Pancreas (tissue), 10 donors: ENCODE data around the gene POLD1. TPM values are rescaled to one million over a fixed set of nuclear protein-coding genes. Genes with fewer than 3 reads are reported as not detected.

Experiments
- ATAC-seq, 4 donors: fragments of 200-7000 bp; cut with Tn5 transposase; one replicate each; pipeline versions ENCODE4 v1.8.0 to v1.9.1; 2020; ENCODE audit warnings: mild to moderate bottlenecking in 4 of 4, moderate library complexity in 4 of 4
- DNase-seq, 6 donors: peaks; one replicate each; pipeline ENCODE4 v3.0.0-alpha.2; 2020
- FAIRE-seq: peaks from 2 replicates; lab custom pipeline; 2012; peaks lifted over from hg19 to GRCh38; lab: Jason Lieb, UNC
- H3K27ac ChIP-seq, 4 donors: fragments of 200-600 bp; sonication (generic); 1 replicate in 3 of 4; 2 replicates in 1 of 4; pipeline versions ENCODE4 v1.5.0 to v1.8.0; 2020
- H3K27me3 ChIP-seq, 4 donors: fragments of 200-600 bp; one replicate each; pipeline ENCODE4 v1.8.0; 2021
- H3K36me3 ChIP-seq, 3 donors: fragments of 200-600 bp; sonication (generic) in 1 of 3; one replicate each; pipeline versions ENCODE4 v1.5.0 to v1.8.0; 2020 to 2021
- H3K4me1 ChIP-seq, 3 donors: fragments of 200-600 bp; one replicate each; pipeline ENCODE4 v1.8.0; 2021
- H3K4me3 ChIP-seq, 4 donors: fragments of 200-600 bp; sonication (generic) in 2 of 4; one replicate each; pipeline versions ENCODE4 v1.5.0 to v1.8.0; 2020 to 2021
- H3K9me3 ChIP-seq, 4 donors: fragments of 200-600 bp; one replicate each; pipeline ENCODE4 v1.8.0; 2021
- WGBS, 2 donors: extraction: QIAGEN DNeasy Blood & Tissue Kit; methylation state at CpG; one replicate each; pipeline ENCODE4 v1.1.7; 2013; 5-methylcytosine and 5-hydroxymethylcytosine counted together
- intact Hi-C, 3 donors: fragments of 100-400 bp; cut with DNase I; formaldehyde crosslinking; loops; one replicate each; pipeline versions ENCODE4 v1.11.1 to v1.14.2; 2022
- polyA plus RNA-seq, 2 donors: library from polyadenylated mRNA; stranded (reverse); fragments of 200-250 nt; gene quantifications; one replicate each; pipeline ENCODE4 v1.2.3, GENCODE V29; 2013
- total RNA-seq, 6 donors: library from RNA; stranded (reverse); fragmentation: NEBNext Ultra II Directional in 4 of 6; extraction: Animal tissue kit (Norgen Biotek cat#: 25700) in 4 of 6; gene quantifications; one replicate each; pipeline versions ENCODE4 v1.2.1 to v1.2.4, GENCODE V29; 2021 to 2023
- TF ChIP-seq, protein P1 (sequence below), 4 donors: fragments of 200-600 bp; sonication (generic) in 3 of 4; IDR thresholded peaks; one replicate each; pipeline versions ENCODE4 v1.5.0 to v1.8.0; 2021; ENCODE audit warnings: antibody characterized with exemption in 4 of 4
- donor health status: healthy with polysubstance abuse.
- donor health status: DM: no; HTN: no; CAD: no; lungs with moderate emphysema.
- donor health status: DM: no; HTN: no; CAD: no.
- donor health status: control.
- donor health status: control.
- donor health status: Bipolar disorder and iron deficiency.
- donor health status: DM: yes; HTN: yes; CAD: no.
- donor health status: DM: no; HTN: no; CAD: no.
- donor health status: DM: no; HTN: no; CAD: no.
- donor health status: DM: yes; HTN: yes; CAD: no.

Gene POLD1
- total and polyA plus RNA-seq, 8 donors: 9.5 to 45.5 (median 13.7) TPM

DNA sequence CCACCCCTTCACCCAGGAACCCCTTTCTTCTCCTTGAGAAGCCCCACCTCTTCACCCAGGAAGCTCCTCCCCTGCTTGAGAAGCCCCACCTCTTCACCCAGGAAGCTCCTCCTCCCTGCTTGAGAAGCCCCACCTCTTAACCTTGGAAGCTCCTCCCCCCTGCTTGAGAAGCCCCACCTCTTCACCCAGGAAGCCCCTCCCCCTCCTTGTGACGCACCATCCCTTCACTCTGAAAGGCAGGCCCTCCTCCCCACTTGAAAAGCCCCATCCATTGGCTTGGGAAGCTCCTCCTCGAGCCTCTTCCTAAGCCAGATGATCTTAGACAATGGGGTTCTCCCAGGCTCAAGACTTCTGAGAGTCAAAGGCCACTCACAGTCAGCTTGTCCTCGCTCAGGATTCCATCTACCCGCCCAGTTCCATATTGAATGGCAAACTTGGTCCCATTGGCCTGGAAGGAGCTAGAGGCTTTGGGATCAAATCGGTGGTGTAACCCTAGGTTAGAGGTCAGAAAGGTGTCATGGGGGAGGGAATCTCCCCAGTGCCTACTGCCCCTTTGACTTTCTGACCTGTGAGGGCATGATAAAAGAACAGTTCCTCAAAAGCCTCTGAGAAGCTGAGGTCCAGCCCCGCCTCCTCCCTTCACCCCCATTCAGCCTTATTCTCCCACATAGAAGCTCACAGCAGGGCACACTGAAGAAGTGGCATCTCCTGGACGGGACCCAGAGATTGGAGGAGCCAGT lies 22.7 kb upstream of the POLD1 start:
- ATAC-seq: no peak
- WGBS, 2 donors: 92 to 95% methylated on average over 6 to 7 of the region's 7 CpGs
- intact Hi-C loops: loop anchor here in 1 of 3 donors (5.0 kb wide), 1 partner anchor 101 kb away; no protein-coding TSS in a partner anchor
- H3K27ac ChIP-seq: no peak overlapping the region
- DNase-seq: no peak
- H3K4me3 ChIP-seq: no peak overlapping the region
- no peaks in the 10 kb centered on the region for H3K36me3 ChIP-seq
- TF ChIP-seq, protein P1, sequence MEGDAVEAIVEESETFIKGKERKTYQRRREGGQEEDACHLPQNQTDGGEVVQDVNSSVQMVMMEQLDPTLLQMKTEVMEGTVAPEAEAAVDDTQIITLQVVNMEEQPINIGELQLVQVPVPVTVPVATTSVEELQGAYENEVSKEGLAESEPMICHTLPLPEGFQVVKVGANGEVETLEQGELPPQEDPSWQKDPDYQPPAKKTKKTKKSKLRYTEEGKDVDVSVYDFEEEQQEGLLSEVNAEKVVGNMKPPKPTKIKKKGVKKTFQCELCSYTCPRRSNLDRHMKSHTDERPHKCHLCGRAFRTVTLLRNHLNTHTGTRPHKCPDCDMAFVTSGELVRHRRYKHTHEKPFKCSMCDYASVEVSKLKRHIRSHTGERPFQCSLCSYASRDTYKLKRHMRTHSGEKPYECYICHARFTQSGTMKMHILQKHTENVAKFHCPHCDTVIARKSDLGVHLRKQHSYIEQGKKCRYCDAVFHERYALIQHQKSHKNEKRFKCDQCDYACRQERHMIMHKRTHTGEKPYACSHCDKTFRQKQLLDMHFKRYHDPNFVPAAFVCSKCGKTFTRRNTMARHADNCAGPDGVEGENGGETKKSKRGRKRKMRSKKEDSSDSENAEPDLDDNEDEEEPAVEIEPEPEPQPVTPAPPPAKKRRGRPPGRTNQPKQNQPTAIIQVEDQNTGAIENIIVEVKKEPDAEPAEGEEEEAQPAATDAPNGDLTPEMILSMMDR (IDR thresholded peaks at IDR 0.05): no peak
- H3K27me3 ChIP-seq: no peaks in the 10 kb centered on the region
- H3K4me1 ChIP-seq: no peaks in the 10 kb centered on the region
- no peaks in the 10 kb centered on the region for H3K9me3 ChIP-seq
- no peak for FAIRE-seq

DNA sequence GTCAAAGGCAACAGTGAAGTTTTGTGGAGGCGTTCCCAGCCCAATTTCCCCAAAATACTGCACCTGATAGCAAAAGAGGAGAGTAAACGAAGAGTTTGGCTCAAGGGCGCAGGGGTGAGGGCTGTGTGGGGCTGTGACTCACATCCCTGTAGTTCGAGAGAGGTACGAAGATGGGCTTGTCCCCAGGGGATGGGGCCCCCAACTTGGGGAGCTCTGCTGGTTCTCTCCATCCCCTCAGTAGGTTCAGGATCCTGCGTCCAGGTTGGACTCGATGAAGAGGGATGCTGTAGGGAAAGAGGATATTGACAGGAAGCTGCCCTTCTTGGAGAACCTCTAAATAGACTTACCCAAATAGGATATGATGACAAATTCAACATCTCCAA lies 22.1 kb upstream of the POLD1 start:
- H3K27ac ChIP-seq: no peak overlapping the region
- H3K9me3 ChIP-seq: no peaks in the 10 kb centered on the region
- H3K4me3 ChIP-seq: no peak overlapping the region
- intact Hi-C loops: loop anchor here in 1 of 3 donors (5.0 kb wide), 1 partner anchor 100 kb away; no protein-coding TSS in a partner anchor
- ATAC-seq (no peak), FAIRE-seq (no peak), DNase-seq (no peak)
- TF ChIP-seq, protein P1 (IDR thresholded peaks at IDR 0.05): no peak
- H3K36me3 ChIP-seq: no peaks in the 10 kb centered on the region
- H3K4me1 ChIP-seq: no peaks in the 10 kb centered on the region
- H3K27me3 ChIP-seq: no peaks in the 10 kb centered on the region
- WGBS, 2 donors: 84 to 94% methylated on average over 7 of the region's 7 CpGs

DNA sequence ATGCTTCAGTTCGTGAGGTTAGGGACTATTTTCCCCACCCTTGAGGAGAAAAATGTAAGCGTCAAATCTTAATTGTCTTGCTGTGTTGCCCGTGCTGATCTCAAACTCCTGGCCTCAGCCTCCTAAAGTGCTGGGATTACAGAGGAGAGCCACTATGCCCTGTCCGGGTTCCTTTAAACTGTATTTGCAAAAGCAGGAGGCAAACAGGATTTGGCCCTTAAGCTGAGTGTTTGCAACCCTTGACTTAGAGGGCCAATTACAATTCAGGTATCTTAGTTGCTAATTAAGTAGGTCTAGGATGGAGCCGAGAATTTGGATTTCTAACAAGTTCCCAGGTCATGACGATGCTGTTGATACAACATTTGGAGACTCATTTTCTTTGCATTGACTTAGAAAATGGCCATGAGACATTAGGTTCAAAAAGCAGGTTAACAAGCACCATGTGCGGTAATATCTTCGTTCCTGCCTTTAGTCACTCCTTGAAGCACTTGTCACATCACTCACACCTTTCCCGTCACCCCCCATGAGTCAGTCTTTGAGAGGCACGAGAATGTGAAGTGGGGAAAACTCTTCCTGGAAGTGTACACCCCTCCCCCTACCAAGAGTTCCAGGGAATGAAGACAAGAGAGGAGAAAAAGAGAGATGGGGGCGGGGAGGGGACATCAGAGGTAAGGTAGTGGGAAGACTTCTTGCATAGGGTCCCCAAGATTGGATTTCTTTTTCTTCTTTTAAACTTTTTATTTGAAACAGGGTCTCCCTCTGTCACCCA lies 21.3 kb upstream of the POLD1 start:
- DNase-seq: no peak
- WGBS, 2 donors: 63 to 66% methylated on average over 11 of the region's 11 CpGs
- Histone ChIP-seq H3K27me3 (no peaks in the 10 kb centered on the region), H3K36me3 (no peaks in the 10 kb centered on the region), H3K9me3 (no peaks in the 10 kb centered on the region), H3K4me1 (no peaks in the 10 kb centered on the region), H3K4me3 (no peak overlapping the region), H3K27ac (no peak overlapping the region)
- FAIRE-seq: no peak
- intact Hi-C loops: loop anchor here in 1 of 3 donors (5.0 kb wide), 1 partner anchor 99 kb away; no protein-coding TSS in a partner anchor
- TF ChIP-seq, protein P1 (IDR thresholded peaks at IDR 0.05): no peak
- no peak for ATAC-seq

DNA sequence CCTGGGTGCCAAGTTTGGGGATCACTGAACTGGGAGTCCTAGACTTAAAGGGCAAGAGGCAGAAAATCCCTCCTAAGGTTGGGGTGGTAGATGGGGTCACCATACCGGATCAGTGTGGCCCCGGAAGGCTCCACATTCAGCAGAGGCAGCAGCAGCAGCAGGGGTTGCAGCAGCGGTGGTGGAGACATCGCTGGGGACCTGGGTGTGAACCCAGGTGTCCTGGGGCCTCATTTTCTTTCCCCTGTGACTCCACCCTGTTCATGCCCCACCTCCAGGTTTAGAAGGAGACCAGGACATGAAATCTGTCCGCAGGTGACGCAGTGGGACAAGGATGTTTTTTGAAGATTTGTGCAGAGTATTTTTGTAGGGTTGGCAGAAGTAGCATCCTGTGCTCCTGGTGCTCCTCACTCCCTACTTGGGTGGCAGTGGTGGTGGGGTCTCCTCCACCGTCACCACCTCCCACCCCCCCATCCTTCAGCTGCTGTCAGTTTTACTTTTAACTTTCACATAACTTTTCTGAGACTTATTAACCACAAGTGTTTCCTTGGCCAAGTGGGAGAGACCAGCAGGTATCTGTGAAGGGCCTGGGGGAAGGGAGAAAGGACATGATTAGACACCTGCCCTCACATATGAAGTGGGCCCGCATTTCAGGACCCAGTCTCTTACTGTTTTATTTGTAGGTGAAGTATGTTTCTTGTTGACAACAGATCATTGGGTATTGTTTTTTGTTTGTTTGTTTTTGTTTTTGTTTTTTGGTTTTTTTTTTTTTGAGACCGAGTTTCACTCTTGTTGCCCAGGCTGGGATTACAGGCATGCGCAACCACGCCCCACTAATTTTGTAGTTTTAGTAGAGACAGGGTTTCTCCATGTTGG lies 18.5 kb upstream of the POLD1 start, which contains the start of gene NAPSA:
TSS of gene NAPSA (minus strand) at position 206 of the 873 bp plus-strand sequence. CDS start at position 188, 18 bp downstream.
- DNase-seq (no peak), FAIRE-seq (no peak), ATAC-seq (no peak)
- WGBS, 2 donors: 76 to 78% methylated on average over 11 of the region's 11 CpGs
- Histone ChIP-seq H3K9me3 (no peaks in the 10 kb centered on the region), H3K4me3 (no peak within 1 kb of the TSS), H3K27ac (no peak within 1 kb of the TSS), H3K27me3 (no peaks in the 10 kb centered on the region), H3K4me1 (no peaks in the 10 kb centered on the region), H3K36me3 (no peaks in the 10 kb centered on the region)
- TF ChIP-seq, protein P1 (IDR thresholded peaks at IDR 0.05): no peak
- intact Hi-C loops: no loop called here
